ENCODE measurements around the gene ASB6.
A peak's percentile ranks its signal among the peaks of the same experiment; 100 is the strongest.
"Not testable (repeated sequence)": the region's sequence is repeated elsewhere in the genome, so short reads cannot be mapped to it uniquely, and the experiment has no call there.

Gene ASB6

DNA sequence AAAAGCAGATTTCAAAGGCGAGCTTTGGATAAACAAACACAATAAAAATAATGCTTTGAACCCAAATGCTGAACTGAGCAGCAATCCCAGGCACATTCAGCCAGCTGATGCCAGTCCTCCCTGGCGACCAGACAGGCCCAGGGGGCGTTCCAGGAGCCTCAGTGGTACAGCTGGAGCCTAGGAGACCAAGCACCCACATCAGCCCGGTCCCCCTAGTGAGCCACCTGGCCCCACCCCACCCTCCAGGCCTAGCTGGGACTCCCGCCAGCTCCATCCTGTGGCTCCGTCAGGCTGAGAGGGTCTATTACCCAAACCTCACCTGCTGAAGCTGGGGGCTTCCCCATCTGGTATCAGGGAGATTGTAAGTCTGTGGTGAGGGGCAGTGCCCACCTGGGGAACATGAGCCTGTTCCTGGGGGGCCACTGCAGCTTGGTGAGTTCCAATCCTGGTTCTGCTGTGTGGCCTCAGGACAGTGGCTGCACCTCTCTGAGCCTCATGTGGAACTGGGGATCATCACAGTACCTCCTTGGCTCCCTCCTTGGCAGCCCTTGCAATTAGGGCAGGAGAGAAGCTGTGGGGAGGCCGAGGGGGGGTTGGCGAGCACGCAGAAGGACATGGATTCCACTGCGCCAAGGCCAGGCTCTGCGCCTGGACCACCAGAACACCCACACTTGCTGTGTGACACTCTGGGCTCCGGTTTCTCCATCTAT lies 37.7 kb downstream of the ASB6 start:
- Mint-ChIP-seq H3K4me1 (ENCODE audit: low read depth) (peaks cover 30% of the 10 kb centered on the region), H3K36me3 (ENCODE audit: low read depth) (no peaks in the 10 kb centered on the region), H3K27me3 (no peaks in the 10 kb centered on the region), H3K9me3 (no peaks in the 10 kb centered on the region), H3K27ac (no peak overlapping the region), H3K4me3 (no peak overlapping the region)
- DNase-seq, result no peak

DNA sequence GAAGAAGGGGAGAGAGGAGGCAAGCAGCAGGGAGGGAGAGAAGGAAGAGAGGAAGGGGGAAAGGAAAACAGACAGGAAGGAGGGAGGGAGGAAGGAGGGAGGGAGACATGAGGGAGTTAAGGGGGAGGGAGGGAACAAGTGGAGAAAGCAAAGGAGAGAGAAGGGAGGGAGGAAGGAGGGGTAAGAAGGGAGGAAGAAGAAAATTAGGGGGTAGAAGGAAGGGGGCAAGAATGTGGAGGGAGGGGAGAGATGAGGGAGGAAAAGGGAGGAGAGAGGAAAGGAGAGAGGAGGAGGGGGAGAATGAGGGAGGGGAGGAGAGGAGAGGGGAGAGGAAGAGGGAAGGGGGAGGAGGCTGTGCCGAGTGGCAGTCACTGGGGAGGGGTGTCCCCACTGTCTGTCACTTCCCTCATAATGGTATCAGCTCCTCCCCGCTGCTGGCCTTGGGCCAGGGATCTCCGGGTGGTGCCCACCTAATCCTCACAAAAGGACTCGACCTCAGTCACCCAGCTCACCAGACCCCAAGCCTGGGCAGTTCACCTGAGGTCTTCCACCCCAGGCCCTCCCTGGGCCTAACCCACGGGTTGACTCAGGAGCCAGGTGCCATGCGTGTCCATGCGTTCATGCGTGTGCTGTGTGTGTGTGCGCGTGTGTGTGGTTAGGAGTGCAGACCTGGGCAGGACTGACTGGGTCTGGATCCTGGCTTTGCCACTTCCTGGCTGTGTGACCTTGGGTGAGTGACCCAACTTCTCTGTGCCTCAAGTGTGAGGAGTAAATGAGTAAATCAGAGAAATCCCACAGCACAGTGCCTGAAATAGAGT lies 39.1 kb downstream of the ASB6 start:
- H3K27ac Mint-ChIP-seq, result no peak overlapping the region
- no peaks in the 10 kb centered on the region for H3K9me3 Mint-ChIP-seq
- H3K27me3 Mint-ChIP-seq, result peaks cover 6% of the 10 kb centered on the region
- peaks cover 31% of the 10 kb centered on the region for H3K4me1 Mint-ChIP-seq (ENCODE audit: low read depth)
- no peaks in the 10 kb centered on the region for H3K36me3 Mint-ChIP-seq (ENCODE audit: low read depth)
- DNase-seq, result no peak
- H3K4me3 Mint-ChIP-seq, result no peak overlapping the region

DNA sequence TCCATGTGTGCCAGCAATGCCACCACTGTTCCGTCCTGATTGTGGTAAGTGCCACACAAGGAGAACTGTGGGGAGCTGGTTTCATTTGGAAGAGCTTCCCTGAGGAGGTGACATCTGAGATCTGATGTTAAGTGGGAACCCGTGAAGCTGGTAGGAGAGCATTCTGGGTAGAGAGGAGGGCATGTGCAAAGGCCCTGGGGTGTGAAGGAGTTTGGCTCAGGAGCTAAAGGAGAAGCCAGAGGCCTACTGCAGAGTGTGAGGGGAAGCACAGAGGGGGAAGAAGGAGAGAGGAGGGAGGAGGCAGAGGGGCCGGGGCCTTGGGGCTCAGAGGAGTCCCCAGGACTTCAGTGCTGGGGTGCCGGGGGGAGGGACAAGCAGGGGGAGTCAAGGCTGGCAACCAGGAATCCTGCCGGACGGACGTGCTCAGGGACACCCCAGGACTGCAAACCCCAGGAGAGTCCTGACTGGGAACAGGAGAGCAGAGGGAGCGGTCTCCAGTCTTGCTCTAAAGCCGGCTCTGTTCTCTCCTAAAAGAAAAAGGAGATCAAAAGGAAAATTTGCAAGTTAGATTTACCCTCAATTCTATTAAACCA lies 40.8 kb downstream of the ASB6 start:
- no peak overlapping the region for H3K4me3 Mint-ChIP-seq
- DNase-seq, result no peak
- H3K4me1 Mint-ChIP-seq (ENCODE audit: low read depth), result peaks cover 29% of the 10 kb centered on the region
- no peaks in the 10 kb centered on the region for H3K36me3 Mint-ChIP-seq (ENCODE audit: low read depth)
- H3K27ac Mint-ChIP-seq, result no peak overlapping the region
- H3K27me3 Mint-ChIP-seq, result peaks cover 6% of the 10 kb centered on the region
- no peaks in the 10 kb centered on the region for H3K9me3 Mint-ChIP-seq

DNA sequence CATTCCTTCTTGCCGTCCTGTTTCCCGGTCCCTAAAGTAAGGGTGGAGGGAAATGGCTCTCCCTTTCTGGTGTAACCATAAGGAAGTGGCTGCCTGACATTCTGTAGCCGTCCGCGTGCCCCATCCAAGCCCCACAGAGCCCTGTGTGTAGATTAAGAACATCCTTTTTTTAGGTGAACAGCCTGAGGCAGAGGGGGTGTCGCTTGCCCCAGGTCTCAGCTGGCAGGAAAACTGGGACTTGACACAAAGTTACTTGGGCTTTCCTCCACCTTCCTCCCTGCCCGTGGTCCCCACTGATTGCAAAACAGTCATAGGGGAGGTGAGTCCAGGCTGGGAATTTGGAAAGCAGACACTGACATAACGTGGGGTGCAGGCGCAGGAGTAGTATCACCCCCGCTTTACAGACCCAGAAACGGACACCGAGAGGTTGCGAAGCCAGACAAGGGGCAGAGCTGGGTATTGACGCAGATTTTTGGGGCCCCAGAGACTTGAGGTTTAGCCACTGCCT lies 43.8 kb downstream of the ASB6 start:
- peaks cover 6% of the 10 kb centered on the region for H3K27me3 Mint-ChIP-seq
- peak overlapping the region; percentile 11 for H3K27ac Mint-ChIP-seq
- peak overlapping the region; percentile 31 for H3K4me3 Mint-ChIP-seq
- no peaks in the 10 kb centered on the region for H3K9me3 Mint-ChIP-seq
- H3K4me1 Mint-ChIP-seq (ENCODE audit: low read depth), result peaks cover 20% of the 10 kb centered on the region
- DNase-seq, result no peak
- no peaks in the 10 kb centered on the region for H3K36me3 Mint-ChIP-seq (ENCODE audit: low read depth)

DNA sequence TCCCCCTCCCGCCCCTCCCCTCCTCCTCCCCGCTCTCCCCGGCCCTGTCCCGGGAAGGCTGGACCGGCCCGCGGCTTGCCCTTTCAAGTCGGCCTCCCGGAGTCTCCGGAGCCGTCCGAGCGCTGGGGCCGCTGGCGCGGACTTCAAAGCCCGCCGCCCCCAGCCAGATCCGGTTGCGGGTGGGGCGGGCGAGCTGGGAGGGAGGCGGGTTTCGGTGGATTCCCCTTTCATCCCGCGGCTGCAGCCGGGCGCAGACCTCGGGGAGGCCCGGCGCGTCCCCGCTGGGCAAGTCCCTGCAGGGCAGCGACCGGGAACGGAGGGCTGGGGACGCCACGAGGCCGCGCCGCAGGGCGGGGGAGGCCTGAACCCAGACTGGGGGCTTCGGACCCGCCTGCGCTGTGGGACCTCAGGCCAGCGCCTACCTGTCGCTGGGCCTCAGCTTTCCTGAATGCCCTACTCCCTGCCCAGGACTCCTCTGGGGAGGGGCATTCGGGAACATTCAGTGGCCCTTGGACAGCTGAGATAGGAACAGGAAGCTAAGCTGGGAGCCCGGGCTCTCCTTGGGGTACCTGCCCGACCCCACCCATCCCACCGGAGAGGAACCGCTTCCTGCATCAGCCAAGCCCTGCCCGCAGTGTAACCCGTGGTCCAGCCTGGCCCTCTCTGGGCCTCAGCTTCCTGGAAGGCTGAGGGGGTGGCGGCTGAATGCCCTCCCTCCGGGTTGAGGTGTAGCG lies 44.4 kb downstream of the ASB6 start:
- H3K4me3 Mint-ChIP-seq, result peak overlapping the region; percentile 31
- DNase-seq, result peak; percentile 63
- no peaks in the 10 kb centered on the region for H3K36me3 Mint-ChIP-seq (ENCODE audit: low read depth)
- peaks cover 17% of the 10 kb centered on the region for H3K4me1 Mint-ChIP-seq (ENCODE audit: low read depth)
- H3K27ac Mint-ChIP-seq, result peak overlapping the region; percentile 11
- H3K27me3 Mint-ChIP-seq, result peaks cover 6% of the 10 kb centered on the region
- no peaks in the 10 kb centered on the region for H3K9me3 Mint-ChIP-seq

DNA sequence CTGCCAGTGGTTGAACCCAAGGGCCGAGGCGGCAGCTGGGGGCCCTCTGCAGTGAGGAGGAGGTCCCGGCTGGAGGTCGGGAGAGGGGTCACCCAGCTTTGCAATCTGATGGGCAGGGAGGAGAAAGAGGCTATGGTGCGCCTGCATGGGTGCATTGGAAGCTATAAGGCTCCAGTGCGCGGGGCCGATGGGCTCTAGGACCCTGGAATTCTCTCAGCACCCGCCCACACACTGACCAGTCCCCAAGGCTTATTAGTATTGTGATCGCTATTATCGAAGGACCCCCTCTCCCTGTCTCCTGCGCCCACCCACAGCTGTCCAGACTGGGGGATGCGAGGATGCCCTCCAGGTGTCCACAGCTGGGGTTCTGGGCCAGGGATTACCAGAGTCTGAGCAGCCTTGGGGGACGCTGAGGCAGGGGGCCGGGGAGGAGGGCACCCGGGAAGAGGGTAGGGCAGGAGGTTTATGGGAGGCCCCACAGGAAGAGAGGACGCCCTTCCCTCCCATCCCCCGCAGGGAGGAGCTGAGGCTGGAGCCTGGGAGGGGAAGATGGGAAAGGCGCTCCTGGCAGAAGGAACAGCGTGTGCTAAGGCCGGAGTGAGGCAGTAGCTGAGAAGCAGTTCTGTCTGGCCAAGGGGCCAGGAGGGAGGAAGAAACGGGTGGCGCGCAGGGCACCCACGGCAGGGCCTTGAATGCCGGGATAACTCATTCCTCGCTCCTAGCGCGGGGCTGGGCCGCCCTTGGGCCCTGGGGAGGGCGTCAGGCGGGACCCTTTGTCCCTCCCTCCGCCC lies 45.2 kb downstream of the ASB6 start:
- Mint-ChIP-seq H3K27me3 (peaks cover 6% of the 10 kb centered on the region), H3K36me3 (ENCODE audit: low read depth) (no peaks in the 10 kb centered on the region), H3K4me3 (no peak overlapping the region), H3K9me3 (no peaks in the 10 kb centered on the region), H3K27ac (no peak overlapping the region), H3K4me1 (ENCODE audit: low read depth) (peaks cover 17% of the 10 kb centered on the region)
- DNase-seq, result no peak

DNA sequence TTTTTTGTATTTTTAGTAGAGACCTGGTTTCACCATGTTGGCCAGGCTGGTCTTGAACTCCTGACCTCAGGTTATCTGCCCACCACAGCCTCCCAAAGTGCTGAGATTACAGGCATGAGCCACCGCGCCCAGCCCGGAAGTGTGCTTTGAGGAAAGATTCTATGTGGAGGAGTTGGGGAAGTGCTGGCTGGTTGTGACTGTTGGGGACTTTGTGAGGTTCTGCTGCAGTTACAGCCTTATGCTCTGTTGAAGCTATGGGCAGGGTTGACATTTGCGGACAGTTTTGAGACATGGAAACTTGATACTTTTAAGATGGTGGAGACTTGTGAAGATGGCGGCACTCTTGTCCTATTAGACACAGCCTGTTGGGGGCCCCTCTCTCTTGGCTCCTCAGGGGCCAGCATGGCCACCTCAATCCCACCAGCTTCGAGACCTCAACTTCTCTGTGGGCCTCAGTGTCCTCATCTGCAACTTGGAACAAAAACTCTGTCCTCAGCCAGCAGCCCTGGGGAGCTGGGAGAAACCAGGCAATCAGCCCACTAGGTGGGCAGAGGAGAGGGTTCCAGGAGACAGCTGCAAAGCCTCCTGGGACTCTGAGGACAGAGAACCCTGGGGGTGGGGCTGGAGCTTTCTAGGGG lies 45.9 kb downstream of the ASB6 start:
- Mint-ChIP-seq H3K27ac (no peak overlapping the region), H3K9me3 (no peaks in the 10 kb centered on the region), H3K27me3 (peaks cover 6% of the 10 kb centered on the region), H3K4me1 (ENCODE audit: low read depth) (peaks cover 17% of the 10 kb centered on the region), H3K4me3 (no peak overlapping the region), H3K36me3 (ENCODE audit: low read depth) (no peaks in the 10 kb centered on the region)
- DNase-seq, result no peak

DNA sequence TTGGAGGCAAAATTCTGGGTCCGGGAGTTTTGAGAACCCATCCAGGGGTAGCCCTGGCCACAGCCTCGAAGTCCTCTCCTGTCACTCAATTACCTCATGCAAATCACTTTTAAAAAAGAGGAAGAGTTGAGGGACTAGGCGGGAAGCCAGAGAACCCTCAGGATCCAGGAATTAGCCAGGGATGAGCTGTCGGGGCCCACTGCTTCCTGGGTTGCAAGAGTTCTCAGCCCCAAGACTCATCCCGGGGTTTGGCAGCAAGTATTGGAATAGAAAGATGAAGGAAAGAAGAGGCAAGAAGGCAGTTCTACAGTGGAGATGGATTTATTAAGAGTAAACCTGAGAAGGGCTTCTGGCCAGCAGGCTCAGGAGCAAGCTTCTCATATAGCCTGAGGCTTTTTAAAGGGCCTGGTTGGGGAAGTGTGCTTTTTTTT lies 46.6 kb downstream of the ASB6 start:
- no peak overlapping the region for H3K4me3 Mint-ChIP-seq
- no peaks in the 10 kb centered on the region for H3K9me3 Mint-ChIP-seq
- no peak for DNase-seq
- no peak overlapping the region for H3K27ac Mint-ChIP-seq
- peaks cover 17% of the 10 kb centered on the region for H3K4me1 Mint-ChIP-seq (ENCODE audit: low read depth)
- no peaks in the 10 kb centered on the region for H3K36me3 Mint-ChIP-seq (ENCODE audit: low read depth)
- H3K27me3 Mint-ChIP-seq, result peaks cover 6% of the 10 kb centered on the region

DNA sequence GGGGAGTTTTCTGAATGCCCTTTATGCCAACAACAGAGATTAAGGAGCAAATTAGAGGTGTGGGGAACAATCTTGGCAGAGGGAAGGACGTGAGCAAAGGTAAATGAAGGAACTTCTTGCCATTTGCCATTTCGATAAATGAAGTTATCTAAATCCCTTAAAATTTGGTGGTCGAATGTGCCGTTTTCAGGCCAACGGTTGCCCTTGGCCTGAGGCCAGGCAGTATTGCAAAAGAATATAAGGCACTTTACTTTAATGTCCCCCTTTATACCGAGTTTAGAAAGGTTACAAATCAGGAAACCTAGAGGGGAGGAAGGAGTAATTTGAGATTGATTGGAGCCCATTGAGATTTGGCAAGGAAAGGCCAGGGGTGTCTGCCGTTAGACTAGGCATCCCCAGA lies 47.3 kb downstream of the ASB6 start:
- Mint-ChIP-seq H3K9me3 (no peaks in the 10 kb centered on the region), H3K4me1 (ENCODE audit: low read depth) (peaks cover 17% of the 10 kb centered on the region), H3K27me3 (peaks cover 6% of the 10 kb centered on the region), H3K27ac (no peak overlapping the region), H3K36me3 (ENCODE audit: low read depth) (no peaks in the 10 kb centered on the region), H3K4me3 (no peak overlapping the region)
- no peak for DNase-seq

DNA sequence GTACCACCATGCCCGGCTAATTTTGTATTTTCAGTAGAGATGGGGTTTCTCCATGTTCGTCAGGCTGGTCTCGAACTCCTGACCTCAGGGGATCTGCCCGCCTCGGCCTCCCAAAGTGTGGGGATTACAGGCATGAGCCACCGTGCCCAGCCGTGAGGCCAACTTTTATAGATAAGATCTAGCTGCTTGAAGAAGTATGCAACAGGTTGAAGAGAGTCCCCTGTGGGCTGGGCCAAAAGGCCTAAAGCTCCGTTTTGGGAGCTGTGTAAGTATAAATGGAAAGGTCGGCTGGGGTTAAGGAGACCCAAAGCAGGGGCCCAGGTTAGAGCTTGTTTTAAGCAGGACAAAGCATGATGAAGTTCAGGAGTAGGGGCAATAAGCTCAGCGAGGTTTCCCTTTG lies 49.2 kb downstream of the ASB6 start:
- not testable (repeated sequence) for H3K4me3 Mint-ChIP-seq; H3K9me3 Mint-ChIP-seq; H3K27me3 Mint-ChIP-seq; H3K27ac Mint-ChIP-seq; H3K4me1 Mint-ChIP-seq (ENCODE audit: low read depth); H3K36me3 Mint-ChIP-seq (ENCODE audit: low read depth); DNase-seq

DNA sequence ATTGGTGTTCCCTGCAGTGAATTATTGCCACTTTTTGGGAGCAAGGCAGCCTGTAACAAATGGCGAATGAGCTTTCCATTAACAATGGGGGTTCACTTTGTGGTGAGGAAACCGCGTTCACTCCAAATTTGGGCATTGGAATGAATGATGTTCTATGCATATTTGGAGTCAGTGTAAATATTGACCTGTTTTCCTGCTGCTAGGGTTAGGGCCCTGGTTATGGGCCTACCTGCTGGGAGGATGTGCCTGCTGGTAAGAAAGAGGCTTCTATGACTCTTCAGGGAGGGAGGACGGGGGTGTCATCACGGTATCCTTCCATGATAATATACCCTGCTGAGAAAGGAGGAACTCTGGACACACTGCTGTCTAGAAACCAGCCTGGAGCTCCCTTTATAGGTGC lies 50.0 kb downstream of the ASB6 start:
- Mint-ChIP-seq H3K36me3 (ENCODE audit: low read depth) (no peaks in the 10 kb centered on the region), H3K4me1 (ENCODE audit: low read depth) (peaks cover 12% of the 10 kb centered on the region), H3K9me3 (no peaks in the 10 kb centered on the region), H3K27ac (no peak overlapping the region), H3K27me3 (no peaks in the 10 kb centered on the region), H3K4me3 (no peak overlapping the region)
- no peak for DNase-seq

DNA sequence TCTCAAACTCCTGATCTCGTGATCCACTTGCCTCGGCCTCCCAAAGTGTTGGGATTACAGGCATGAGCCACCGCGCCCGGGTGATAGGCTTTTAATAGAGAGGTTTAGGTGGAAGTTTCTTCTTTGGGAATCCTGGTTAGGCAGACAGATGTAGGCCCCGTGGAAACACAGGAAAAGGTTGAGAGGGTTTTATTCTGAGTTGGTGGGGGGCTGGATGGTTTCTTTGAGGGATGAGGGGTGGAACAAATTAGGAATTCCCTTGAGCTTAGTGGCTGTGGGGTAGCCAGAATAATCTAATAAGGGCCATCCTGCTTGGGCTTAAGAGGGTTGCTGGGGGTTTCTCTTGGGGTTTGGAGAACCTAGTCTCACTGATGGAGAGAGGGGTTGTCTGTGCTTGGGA lies 51.5 kb downstream of the ASB6 start:
- Mint-ChIP-seq H3K4me3 (no peak overlapping the region), H3K27me3 (no peaks in the 10 kb centered on the region), H3K4me1 (ENCODE audit: low read depth) (peaks cover 19% of the 10 kb centered on the region), H3K27ac (no peak overlapping the region), H3K36me3 (ENCODE audit: low read depth) (no peaks in the 10 kb centered on the region), H3K9me3 (no peaks in the 10 kb centered on the region)
- DNase-seq, result no peak

DNA sequence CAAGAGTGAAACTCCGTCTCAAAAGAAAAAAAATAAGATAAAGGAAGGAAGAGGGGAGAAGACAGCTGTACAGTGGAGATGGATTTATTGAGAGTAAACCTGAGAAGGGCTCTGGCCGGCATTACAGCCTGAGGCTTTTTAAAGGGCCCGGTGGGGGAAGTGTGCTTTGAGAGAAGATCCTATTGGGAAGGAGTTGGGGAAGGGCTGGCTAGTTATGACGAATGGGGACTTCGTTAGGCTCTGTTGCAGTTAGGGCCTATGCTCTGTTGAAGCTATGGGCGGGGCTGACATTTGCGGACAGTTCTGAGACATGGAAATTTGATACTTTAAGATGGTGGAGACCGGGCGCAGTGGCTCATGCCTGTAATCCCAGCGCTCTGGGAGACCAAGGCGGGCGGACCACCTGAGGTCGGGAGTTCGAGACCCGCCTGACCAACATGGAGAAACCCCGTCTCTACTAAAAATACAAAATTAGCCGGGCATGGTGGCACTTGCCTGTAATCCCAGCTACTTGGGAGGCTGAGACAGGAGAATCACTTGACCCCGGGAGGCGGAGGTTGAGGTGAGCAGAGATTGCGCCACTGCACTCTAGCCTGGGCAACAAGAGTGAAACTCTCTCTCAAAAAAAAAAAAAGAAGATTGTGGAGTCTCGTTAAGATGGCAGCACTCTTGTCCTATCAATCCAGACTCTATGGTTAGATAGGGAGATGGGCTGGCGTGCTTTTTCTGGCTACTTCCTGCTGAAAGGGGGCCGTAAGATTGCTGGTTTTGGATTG lies 54.3 kb downstream of the ASB6 start:
- H3K27ac Mint-ChIP-seq, result no peak overlapping the region
- H3K4me1 Mint-ChIP-seq (ENCODE audit: low read depth), result peaks cover 40% of the 10 kb centered on the region
- no peaks in the 10 kb centered on the region for H3K36me3 Mint-ChIP-seq (ENCODE audit: low read depth)
- H3K9me3 Mint-ChIP-seq, result no peaks in the 10 kb centered on the region
- H3K4me3 Mint-ChIP-seq, result no peak overlapping the region
- no peaks in the 10 kb centered on the region for H3K27me3 Mint-ChIP-seq
- DNase-seq, result no peak

Measured in activated T-cell treated with anti-CD3 and anti-CD28 coated beads, Interleukin-2, amount 50 U/mL, for 24 hours (primary cell).